GM12878 (cell line): ENCODE results near the gene USP28. TPM values are rescaled to one million over a fixed set of nuclear protein-coding genes. Genes with fewer than 3 reads are reported as not detected.

Experiments
- ATAC-seq: fragments of 200-7000 bp; cut with Tn5 transposase; 3 replicates; pipeline ENCODE4 v1.9.1; 2020; ENCODE audit warnings: mild to moderate bottlenecking, moderate library complexity
- BruUV-seq: library from RNA; stranded (reverse); fragments of 400-500 nt; replicated peaks from 2 replicates; lab custom pipeline; 2021; lab: Mats Ljungman, UMichigan
- CTCF ChIA-PET: fragments of 300-600 bp; sonication (Branson Sonifier 250); formaldehyde crosslinking; extraction: SDS; loops from one replicate; lab custom pipeline; 2021; ENCODE audit warnings: inconsistent platforms; lab: Yijun Ruan, JAX
- POLR2A ChIA-PET: fragments of 350-600 bp; formaldehyde crosslinking; extraction: SDS; loops from one replicate; lab custom pipeline; 2021; ENCODE audit warnings: inconsistent platforms; lab: Charles Lee
- RAD21 ChIA-PET: fragments of 300-600 bp; sonication (Branson Sonifier 250); formaldehyde crosslinking; loops from one replicate; lab custom pipeline; 2023; ENCODE audit warnings: antibody characterized with exemption; ENCODE audit not compliant: unreplicated experiment; lab: Charles Lee
- SMC1A ChIA-PET: fragments of 300-600 bp; sonication (Branson Sonifier 250); formaldehyde crosslinking; loops from one replicate; lab custom pipeline; 2023; ENCODE audit not compliant: unreplicated experiment, uncharacterized antibody; lab: Charles Lee
- DNase-seq: peaks from one replicate; pipeline ENCODE4 v3.0.0-alpha.2; 2011; ENCODE audit warnings: low read depth, low spot score
- FAIRE-seq: peaks from 3 replicates; lab custom pipeline; 2011; peaks lifted over from hg19 to GRCh38; lab: Jason Lieb, UNC
- H2AFZ ChIP-seq: 2 replicates; pipeline ENCODE4 v1.6.0; 2011; ENCODE audit warnings: low read depth, low read length, control low read depth; ENCODE audit not compliant: control insufficient read depth
- H3K27ac ChIP-seq: 2 replicates; pipeline ENCODE4 v1.5.1; 2011; ENCODE audit warnings: control low read depth; ENCODE audit not compliant: control insufficient read depth, insufficient read depth
- H3K27me3 ChIP-seq, 2 experiments: replicated peaks in 1 of 2; 2 replicates each; pipeline versions ENCODE4 v1.6.0 to v1.6.1; 2011; ENCODE audit warnings: low read length in 1 of 2; ENCODE audit not compliant: control insufficient read depth in 2 of 2, insufficient read depth in 2 of 2
- H3K36me3 ChIP-seq, 2 experiments: 2 replicates each; pipeline ENCODE4 v1.5.1; 2011; ENCODE audit warnings: low read length in 1 of 2; ENCODE audit not compliant: control insufficient read depth in 2 of 2, insufficient read depth in 2 of 2
- H3K4me1 ChIP-seq: 2 replicates; pipeline ENCODE4 v1.6.1; 2011; ENCODE audit warnings: mild to moderate bottlenecking, low read length, moderate library complexity, mixed read lengths; ENCODE audit not compliant: control insufficient read depth, insufficient read depth
- H3K4me2 ChIP-seq: 2 replicates; pipeline ENCODE4 v1.6.0; 2011; ENCODE audit warnings: control low read depth; ENCODE audit not compliant: control insufficient read depth, insufficient read depth
- H3K4me3 ChIP-seq: fragments of 200-600 bp; sonication (generic); 2 replicates; pipeline ENCODE4 v1.5.1; 2016
- H3K79me2 ChIP-seq: 2 replicates; pipeline ENCODE4 v1.6.0; 2011; ENCODE audit warnings: low read length; ENCODE audit not compliant: control insufficient read depth, insufficient read depth
- H3K9ac ChIP-seq: 2 replicates; pipeline ENCODE4 v1.8.0; 2011; ENCODE audit warnings: low read length, control low read depth, mixed read lengths; ENCODE audit not compliant: control insufficient read depth, insufficient read depth
- H3K9me3 ChIP-seq: replicated peaks from 3 replicates; pipeline ENCODE4 v1.5.1; 2011; ENCODE audit warnings: mild to moderate bottlenecking, low read length; ENCODE audit not compliant: control insufficient read depth, insufficient read depth
- H4K20me1 ChIP-seq: 2 replicates; pipeline ENCODE4 v1.6.0; 2011; ENCODE audit not compliant: control insufficient read depth, insufficient read depth
- STAT1 ChIP-seq: fragments of 450-650 bp; conservative IDR thresholded peaks from 2 replicates; pipeline ENCODE4 v1.6.1; 2014; ENCODE audit warnings: antibody characterized with exemption, mild to moderate bottlenecking
- whole genome bisulfite sequencing: methylation state at CpG from one replicate; pipeline ENCODE4 v1.1.6; 2016; ENCODE audit warnings: low lambda C conversion rate; ENCODE audit not compliant: insufficient replicate concordance, insufficient coverage; ENCODE audit errors: missing lambda C conversion rate; 5-methylcytosine and 5-hydroxymethylcytosine counted together
- in situ Hi-C: fragments of 300-500 bp; cut with MboI; formaldehyde crosslinking; loops from 9 replicates; pipeline ENCODE4 v1.14.3; 2018; ENCODE audit warnings: mixed read lengths
- intact Hi-C: fragments of 100-400 bp; cut with micrococcal nuclease; formaldehyde crosslinking; loops from one replicate; pipeline ENCODE4 v1.14.2; 2022; ENCODE audit not compliant: unreplicated experiment
- polyA plus RNA-seq, 11 experiments: library from polyadenylated mRNA; depleted of rRNA in 4 of 11; unstranded in 6 of 11; stranded (reverse) in 5 of 11; fragments of >200 nt; fragmentation: Nextera tagmentation in 4 of 11; fragmentation: Illumina TruSeq in 1 of 11; extraction: Ambion mirVana in 4 of 11; extraction: Trizol in 1 of 11; gene quantifications; 1 replicate in 1 of 11; 2 replicates in 10 of 11; pipeline versions ENCODE4 v1.2.1 to v1.2.3, GENCODE V29; 2011 to 2016; ENCODE audit warnings: inconsistent platforms in 2 of 11, missing spikeins in 2 of 11, low read depth in 1 of 11
- small RNA-seq: library from RNA; depleted of rRNA; stranded (forward); fragments of <200 nt; gene quantifications from one replicate; pipeline ENCODE3, GENCODE V24; 2014
- total RNA-seq, 4 experiments: library from RNA; depleted of rRNA in 3 of 4; stranded (reverse); fragments of >200 nt in 3 of 4; fragmentation: Illumina TruSeq in 1 of 4; extraction: Trizol in 1 of 4; gene quantifications; 2 replicates each; pipeline versions ENCODE4 v1.2.1 to v1.2.3, GENCODE V29; 2013 to 2021

USP28 gene
- total and polyA plus RNA-seq, 10 of the 15 experiments (the other 5 are each of a cell fraction or from before 2014, with no cell fraction given): 2.8 to 60.4 (median 24.1) TPM

DNA sequence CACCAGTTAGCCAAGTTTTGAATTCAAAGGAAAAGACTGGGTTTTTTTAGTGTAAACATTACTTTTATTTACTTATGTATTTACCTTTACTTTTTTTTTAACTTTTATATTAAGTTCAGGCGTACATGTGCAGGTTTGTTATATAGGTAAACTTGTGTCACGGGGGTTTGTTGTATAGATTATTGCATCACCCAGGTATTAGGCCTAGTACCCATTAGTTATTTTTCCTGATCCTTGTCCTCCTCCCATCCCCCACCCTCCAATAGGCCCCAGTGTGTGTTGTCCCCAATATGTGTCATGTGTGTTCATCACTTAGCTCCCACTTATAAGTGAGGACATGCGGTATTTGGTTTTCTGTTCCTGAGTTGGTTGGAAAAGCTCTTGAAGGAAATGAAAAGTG, 122.4 kb downstream of the USP28 start:
- Histone ChIP-seq H3K4me3 (no peak overlapping the region), H3K27me3 (no peaks in the 10 kb centered on the region), H2AFZ (no peak overlapping the region), H3K79me2 (no peaks in the 10 kb centered on the region), H3K36me3 (peaks cover 0 to 5% of the 10 kb centered on the region in 2 experiments; a peak in 1 of 4 replicates), H3K4me2 (no peak overlapping the region), H3K27ac (no peak overlapping the region), H3K9ac (no peak overlapping the region), H4K20me1 (no peaks in the 10 kb centered on the region), H3K9me3 (no peaks in the 10 kb centered on the region), H3K4me1 (no peaks in the 10 kb centered on the region)
- ATAC-seq (no peak), FAIRE-seq (no peak), DNase-seq (no peak)
- RAD21 ChIA-PET: no interaction called here
- SMC1A ChIA-PET: interaction anchor here (1.0 kb wide), 1 partner anchor 12 kb away, joined by 3 read pairs; no protein-coding TSS in a partner anchor
- in situ Hi-C loops: no loop called here
- POLR2A ChIA-PET: no interaction called here
- intact Hi-C loops: no loop called here
- CTCF ChIA-PET: no interaction called here
- no TSS peak for BruUV-seq
- WGBS: 98% methylated on average over 3 of the region's 3 CpGs
- no peak for TF ChIP-seq STAT1
- TF ChIP-seq, all 136 proteins: peak for 0

Small RNA genes within 50 kb of the gene (small RNA-seq; reads per million reads assigned to genes)
- not detected for gene LRRC37A13P
- not detected for gene RNU6-1107P
- not detected for gene RPS29P19

Other genes starting within 250 kb of the USP28 start
- gene TMPRSS5, start 169.3 kb downstream of the USP28 start, total RNA-seq (2014; rRNA removed): 0.27 and 0.85 TPM in 2 replicates
- gene TMPRSS5, start 169.3 kb downstream of the USP28 start, total RNA-seq (2014; rRNA removed; fragmentation: Illumina TruSeq; extraction: Trizol): 0.14 and 0.36 TPM in 2 replicates
- 0.33 and 0.37 TPM in 2 replicates for gene TMPRSS5, start 169.3 kb downstream of the USP28 start, total RNA-seq (2021)
- gene TMPRSS5, start 169.3 kb downstream of the USP28 start, polyA plus RNA-seq (2011; rRNA removed): 0.09 and 0.18 TPM in 2 replicates
- 0.34 TPM in 1 of 2 replicates, not detected in the other for gene TMPRSS5, start 169.3 kb downstream of the USP28 start, polyA plus RNA-seq (2014; fragmentation: Illumina TruSeq; extraction: Trizol)
- under 1 TPM in 1 of 2 experiments, not detected in 1; 0.05 TPM for gene TMPRSS5, start 169.3 kb downstream of the USP28 start, polyA plus RNA-seq (2014; fragmentation: Nextera tagmentation; extraction: Ambion mirVana)
- gene TMPRSS5, start 169.3 kb downstream of the USP28 start, polyA plus RNA-seq (2014; rRNA removed): 0.41 and 0.83 TPM in 2 replicates
- gene TMPRSS5, start 169.3 kb downstream of the USP28 start, polyA plus RNA-seq (2016; fragmentation: Nextera tagmentation; extraction: Ambion mirVana): under 1 TPM in 1 of 2 experiments, not detected in 1; 0.27 TPM
- 18.9 and 20.4 TPM in 2 replicates for gene ZW10, start 101.9 kb downstream of the USP28 start, total RNA-seq (2014; rRNA removed)
- gene ZW10, start 101.9 kb downstream of the USP28 start, total RNA-seq (2014; rRNA removed; fragmentation: Illumina TruSeq; extraction: Trizol): 21.7 and 23.3 TPM in 2 replicates
- 14.4 and 14.7 TPM in 2 replicates for gene ZW10, start 101.9 kb downstream of the USP28 start, total RNA-seq (2021)
- gene ZW10, start 101.9 kb downstream of the USP28 start, polyA plus RNA-seq (2011; rRNA removed): 15.6 and 17.7 TPM in 2 replicates
- 20.6 and 23.6 TPM in 2 replicates for gene ZW10, start 101.9 kb downstream of the USP28 start, polyA plus RNA-seq (2014; fragmentation: Illumina TruSeq; extraction: Trizol)
- gene ZW10, start 101.9 kb downstream of the USP28 start, polyA plus RNA-seq (2014; fragmentation: Nextera tagmentation; extraction: Ambion mirVana): 1 to 10 TPM; 5.4 to 8.6 TPM
- 11.4 and 13.7 TPM in 2 replicates for gene ZW10, start 101.9 kb downstream of the USP28 start, polyA plus RNA-seq (2014; rRNA removed)
- gene ZW10, start 101.9 kb downstream of the USP28 start, polyA plus RNA-seq (2016; fragmentation: Nextera tagmentation; extraction: Ambion mirVana): 10 to 100 TPM; 31.8 to 32.0 TPM
- not detected in 2 replicates for gene CLDN25, start 95.8 kb downstream of the USP28 start, total RNA-seq (2014; rRNA removed)
- not detected in 2 replicates for gene CLDN25, start 95.8 kb downstream of the USP28 start, total RNA-seq (2014; rRNA removed; fragmentation: Illumina TruSeq; extraction: Trizol)
- not detected in 2 replicates for gene CLDN25, start 95.8 kb downstream of the USP28 start, total RNA-seq (2021)
- gene CLDN25, start 95.8 kb downstream of the USP28 start, polyA plus RNA-seq (2011; rRNA removed): not detected in 2 replicates
- not detected in 2 replicates for gene CLDN25, start 95.8 kb downstream of the USP28 start, polyA plus RNA-seq (2014; fragmentation: Illumina TruSeq; extraction: Trizol)
- gene CLDN25, start 95.8 kb downstream of the USP28 start, polyA plus RNA-seq (2014; fragmentation: Nextera tagmentation; extraction: Ambion mirVana): not detected
- not detected in 2 replicates for gene CLDN25, start 95.8 kb downstream of the USP28 start, polyA plus RNA-seq (2014; rRNA removed)
- not detected for gene CLDN25, start 95.8 kb downstream of the USP28 start, polyA plus RNA-seq (2016; fragmentation: Nextera tagmentation; extraction: Ambion mirVana)
- gene HTR3B, start 29.2 kb upstream of the USP28 start, total RNA-seq (2014; rRNA removed): not detected in 2 replicates
- not detected in 2 replicates for gene HTR3B, start 29.2 kb upstream of the USP28 start, total RNA-seq (2014; rRNA removed; fragmentation: Illumina TruSeq; extraction: Trizol)
- not detected in 2 replicates for gene HTR3B, start 29.2 kb upstream of the USP28 start, total RNA-seq (2021)
- not detected in 2 replicates for gene HTR3B, start 29.2 kb upstream of the USP28 start, polyA plus RNA-seq (2011; rRNA removed)
- gene HTR3B, start 29.2 kb upstream of the USP28 start, polyA plus RNA-seq (2014; fragmentation: Illumina TruSeq; extraction: Trizol): not detected in 2 replicates
- not detected for gene HTR3B, start 29.2 kb upstream of the USP28 start, polyA plus RNA-seq (2014; fragmentation: Nextera tagmentation; extraction: Ambion mirVana)
- gene HTR3B, start 29.2 kb upstream of the USP28 start, polyA plus RNA-seq (2014; rRNA removed): not detected in 2 replicates
- not detected for gene HTR3B, start 29.2 kb upstream of the USP28 start, polyA plus RNA-seq (2016; fragmentation: Nextera tagmentation; extraction: Ambion mirVana)
- gene HTR3A, start 99.5 kb upstream of the USP28 start, total RNA-seq (2014; rRNA removed): not detected in 2 replicates
- gene HTR3A, start 99.5 kb upstream of the USP28 start, total RNA-seq (2014; rRNA removed; fragmentation: Illumina TruSeq; extraction: Trizol): not detected in 2 replicates
- not detected in 2 replicates for gene HTR3A, start 99.5 kb upstream of the USP28 start, total RNA-seq (2021)
- not detected in 2 replicates for gene HTR3A, start 99.5 kb upstream of the USP28 start, polyA plus RNA-seq (2011; rRNA removed)
- gene HTR3A, start 99.5 kb upstream of the USP28 start, polyA plus RNA-seq (2014; fragmentation: Illumina TruSeq; extraction: Trizol): not detected in 2 replicates
- not detected for gene HTR3A, start 99.5 kb upstream of the USP28 start, polyA plus RNA-seq (2014; fragmentation: Nextera tagmentation; extraction: Ambion mirVana)
- not detected in 2 replicates for gene HTR3A, start 99.5 kb upstream of the USP28 start, polyA plus RNA-seq (2014; rRNA removed)
- not detected for gene HTR3A, start 99.5 kb upstream of the USP28 start, polyA plus RNA-seq (2016; fragmentation: Nextera tagmentation; extraction: Ambion mirVana)
- not detected in 2 replicates for gene ZBTB16, start 184.1 kb upstream of the USP28 start, total RNA-seq (2014; rRNA removed)
- not detected in 2 replicates for gene ZBTB16, start 184.1 kb upstream of the USP28 start, total RNA-seq (2014; rRNA removed; fragmentation: Illumina TruSeq; extraction: Trizol)
- gene ZBTB16, start 184.1 kb upstream of the USP28 start, total RNA-seq (2021): 0.13 and 0.38 TPM in 2 replicates
- not detected in 2 replicates for gene ZBTB16, start 184.1 kb upstream of the USP28 start, polyA plus RNA-seq (2011; rRNA removed)
- not detected in 2 replicates for gene ZBTB16, start 184.1 kb upstream of the USP28 start, polyA plus RNA-seq (2014; fragmentation: Illumina TruSeq; extraction: Trizol)
- not detected for gene ZBTB16, start 184.1 kb upstream of the USP28 start, polyA plus RNA-seq (2014; fragmentation: Nextera tagmentation; extraction: Ambion mirVana)
- not detected in 2 replicates for gene ZBTB16, start 184.1 kb upstream of the USP28 start, polyA plus RNA-seq (2014; rRNA removed)
- gene ZBTB16, start 184.1 kb upstream of the USP28 start, polyA plus RNA-seq (2016; fragmentation: Nextera tagmentation; extraction: Ambion mirVana): not detected